ENCODE results near the gene CAPG.

Gene CAPG, protein sequence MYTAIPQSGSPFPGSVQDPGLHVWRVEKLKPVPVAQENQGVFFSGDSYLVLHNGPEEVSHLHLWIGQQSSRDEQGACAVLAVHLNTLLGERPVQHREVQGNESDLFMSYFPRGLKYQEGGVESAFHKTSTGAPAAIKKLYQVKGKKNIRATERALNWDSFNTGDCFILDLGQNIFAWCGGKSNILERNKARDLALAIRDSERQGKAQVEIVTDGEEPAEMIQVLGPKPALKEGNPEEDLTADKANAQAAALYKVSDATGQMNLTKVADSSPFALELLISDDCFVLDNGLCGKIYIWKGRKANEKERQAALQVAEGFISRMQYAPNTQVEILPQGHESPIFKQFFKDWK

GRCh38 chr2:85409845-85410583 is at the start of gene CAPG:
Gene CAPG (minus strand): TSS chr2:85410366. CDS start chr2:85402145, 8,221 bp downstream.
- no peak for DNase-seq (ENCODE audit: low read depth)
- H3K4me3 ChIP-seq (ENCODE audit: low read depth, low read length), result no peak within 1 kb of the TSS

DNA sequence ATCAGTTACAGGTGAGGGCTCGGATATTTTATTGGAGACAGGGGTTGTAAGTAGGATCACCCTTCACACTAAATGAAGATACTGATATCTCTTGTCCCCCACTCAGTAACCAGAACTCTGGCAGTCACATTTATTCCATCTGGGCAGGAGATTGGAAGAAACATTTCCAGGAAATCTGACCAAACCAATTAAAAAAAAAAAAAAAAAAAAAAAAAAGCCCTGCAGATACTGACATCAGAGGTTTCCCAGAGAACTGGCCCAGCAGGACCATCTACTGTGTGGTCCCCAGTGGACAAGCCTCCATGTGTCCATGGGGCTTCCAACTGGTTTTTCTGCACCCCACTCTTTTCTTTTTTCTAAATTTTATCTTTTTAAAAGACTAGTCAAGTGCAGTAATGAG is 49.6 kb upstream of the CAPG start:
- no peak for DNase-seq (ENCODE audit: low read depth)
- no peak overlapping the region for H3K4me3 ChIP-seq (ENCODE audit: low read depth, low read length)

DNA sequence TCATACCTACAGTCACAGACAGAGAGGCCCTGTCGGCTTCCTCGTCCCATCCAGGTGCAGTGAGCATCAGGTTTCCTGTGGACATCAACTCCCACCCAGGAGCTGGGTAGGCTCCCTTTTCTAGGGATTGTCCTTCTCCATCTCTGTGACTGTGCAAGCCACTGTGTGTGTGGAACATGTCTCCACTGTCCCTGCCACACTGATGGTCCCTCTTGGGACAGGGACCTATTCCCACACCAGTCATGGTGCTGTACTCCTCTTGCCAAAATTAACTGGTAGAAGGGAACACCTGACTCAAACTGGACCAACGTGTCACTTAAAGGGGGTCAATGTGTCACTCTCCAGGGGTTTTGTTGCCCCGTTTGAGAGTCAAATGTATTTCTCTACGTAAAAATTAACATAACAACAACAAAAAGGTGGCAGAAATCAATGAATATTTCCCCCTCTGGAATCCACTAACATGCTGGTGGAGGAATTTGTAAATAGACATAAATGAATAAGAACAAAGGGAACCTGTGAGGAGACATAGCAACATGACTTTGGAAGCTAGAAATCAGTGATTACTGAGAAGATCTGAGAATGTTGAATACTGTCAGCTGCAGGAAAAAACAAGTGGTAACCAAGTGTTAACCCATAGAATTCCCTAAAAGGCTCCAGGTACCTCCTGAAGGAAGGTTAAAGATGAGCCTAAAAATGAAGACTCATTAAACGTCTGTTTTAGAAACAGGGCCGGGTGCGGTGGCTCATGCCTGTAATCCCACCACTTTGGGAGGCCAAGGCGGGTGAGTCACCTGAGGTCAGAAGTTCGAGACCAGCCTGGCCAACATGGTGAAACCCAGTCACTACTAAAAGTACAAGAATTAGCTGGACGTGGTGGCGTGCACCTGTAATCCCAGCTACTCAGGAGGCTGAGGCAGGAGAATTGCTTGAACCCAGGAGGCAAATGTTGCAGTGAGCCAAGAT is 48.7 kb upstream of the CAPG start:
- H3K4me3 ChIP-seq (ENCODE audit: low read depth, low read length), result no peak overlapping the region
- no peak for DNase-seq (ENCODE audit: low read depth)

DNA sequence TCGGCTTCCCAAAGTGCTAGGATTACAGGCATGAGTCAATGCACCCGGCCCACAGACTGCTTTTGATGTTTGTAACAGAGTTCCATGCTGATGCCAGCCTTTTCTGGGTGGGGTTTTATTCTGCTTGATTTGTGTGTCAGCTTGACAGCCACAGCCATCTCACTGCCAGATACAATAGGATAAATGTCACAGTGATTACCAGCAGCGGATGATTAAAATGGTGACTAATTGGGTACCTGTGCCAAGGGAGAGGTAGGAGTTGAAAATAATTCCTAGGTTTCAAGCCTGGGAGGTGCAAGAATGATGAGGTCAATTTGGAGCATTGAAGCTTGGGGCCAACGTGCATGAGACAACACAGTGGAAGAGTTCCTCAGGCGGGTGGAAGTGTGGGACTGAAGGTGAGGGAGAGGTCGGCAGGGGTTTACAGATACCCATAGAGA is 47.7 kb upstream of the CAPG start:
- DNase-seq (ENCODE audit: low read depth), result no peak
- H3K4me3 ChIP-seq (ENCODE audit: low read depth, low read length), result no peak overlapping the region

- no peak overlapping the region for H3K4me3 ChIP-seq (ENCODE audit: low read depth, low read length)
Observed at GRCh38 chr2:85457043-85457442, 46.9 kb upstream of the CAPG start.

GRCh38 chr2:85455552-85456090 is 45.5 kb upstream of the CAPG start:
- DNase-seq (ENCODE audit: low read depth), result no peak
- no peak overlapping the region for H3K4me3 ChIP-seq (ENCODE audit: low read depth, low read length)

More at GRCh38 chr2:85457043-85457442, 46.9 kb upstream of the CAPG start:
- DNase-seq (ENCODE audit: low read depth), result no peak

GRCh38 chr2:85453571-85453970 is 43.4 kb upstream of the CAPG start:
- no peak overlapping the region for H3K4me3 ChIP-seq (ENCODE audit: low read depth, low read length)
- no peak for DNase-seq (ENCODE audit: low read depth)

- no peak overlapping the region for H3K4me3 ChIP-seq (ENCODE audit: low read depth, low read length)
- no peak for DNase-seq (ENCODE audit: low read depth)
Observed at GRCh38 chr2:85452237-85452636, 42.1 kb upstream of the CAPG start.

- DNase-seq (ENCODE audit: low read depth), result no peak
- no peak overlapping the region for H3K4me3 ChIP-seq (ENCODE audit: low read depth, low read length)
Observed at GRCh38 chr2:85449214-85449588, 39.0 kb upstream of the CAPG start.

GRCh38 chr2:85448461-85449213 is 38.5 kb upstream of the CAPG start:
- DNase-seq (ENCODE audit: low read depth), result no peak
- H3K4me3 ChIP-seq (ENCODE audit: low read depth, low read length), result no peak overlapping the region

DNA sequence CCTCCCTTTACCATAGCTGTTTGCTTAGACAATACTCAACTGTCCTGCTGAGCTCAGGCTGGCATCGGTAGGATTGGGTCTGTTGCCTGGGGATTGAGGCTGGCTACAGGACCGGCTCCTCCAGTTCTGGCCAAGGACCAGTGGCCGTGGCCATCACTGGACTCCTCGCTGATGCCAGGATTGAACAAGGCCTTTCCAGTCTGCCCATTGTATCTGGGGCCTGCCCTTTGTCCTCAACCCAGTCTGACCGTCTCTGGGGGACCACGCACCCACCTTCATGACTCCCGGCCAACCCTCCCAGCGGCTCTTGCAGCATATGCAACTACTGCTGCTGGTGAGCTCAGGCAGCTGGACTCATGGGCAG is 37.0 kb upstream of the CAPG start:
- DNase-seq (ENCODE audit: low read depth), result no peak
- H3K4me3 ChIP-seq (ENCODE audit: low read depth, low read length), result no peak overlapping the region

DNA sequence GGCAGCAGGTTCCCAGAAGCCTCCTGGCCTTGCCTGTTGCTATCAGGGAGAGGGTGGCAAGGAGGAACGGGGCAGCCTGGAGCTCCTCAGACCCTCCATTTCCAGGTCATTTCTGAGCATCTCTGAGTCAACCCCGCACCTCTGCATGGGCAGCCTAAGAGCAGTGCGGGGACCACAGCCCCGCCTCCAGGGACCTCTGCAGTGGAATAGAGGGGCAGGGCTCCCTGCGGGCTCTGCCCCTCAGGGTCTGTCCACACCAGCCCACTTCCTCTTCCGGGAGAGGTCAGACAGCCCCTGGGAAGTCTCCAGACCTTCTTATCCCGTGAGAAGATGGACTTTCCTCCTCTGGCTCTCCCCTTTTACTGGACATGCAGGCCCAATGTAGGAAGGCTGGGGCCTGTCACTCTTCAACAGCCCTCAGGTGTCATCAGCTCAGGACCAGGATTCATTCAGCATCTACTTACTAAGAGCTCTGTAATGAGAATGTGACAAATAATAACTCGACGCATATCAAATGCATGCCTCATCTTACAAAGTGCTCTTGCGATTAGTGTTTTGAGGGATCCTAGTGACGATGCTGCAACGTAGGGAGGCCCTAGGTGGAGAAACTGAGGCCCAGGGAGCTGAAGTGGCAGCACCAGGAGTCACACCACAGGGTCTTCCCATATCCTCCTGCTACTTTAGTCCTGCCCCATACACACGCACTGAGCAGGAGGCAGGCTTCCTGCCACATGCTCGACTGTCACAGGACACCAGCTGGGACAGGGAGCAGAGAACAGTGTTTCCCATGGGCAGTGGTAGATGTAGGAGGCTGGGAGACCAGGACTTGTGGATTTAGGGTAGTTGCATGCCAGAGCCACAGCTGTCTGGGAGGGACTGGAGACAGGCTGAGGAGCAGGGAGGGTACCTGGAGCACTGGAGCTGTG is 36.4 kb upstream of the CAPG start:
- no peak overlapping the region for H3K4me3 ChIP-seq (ENCODE audit: low read depth, low read length)

DNA sequence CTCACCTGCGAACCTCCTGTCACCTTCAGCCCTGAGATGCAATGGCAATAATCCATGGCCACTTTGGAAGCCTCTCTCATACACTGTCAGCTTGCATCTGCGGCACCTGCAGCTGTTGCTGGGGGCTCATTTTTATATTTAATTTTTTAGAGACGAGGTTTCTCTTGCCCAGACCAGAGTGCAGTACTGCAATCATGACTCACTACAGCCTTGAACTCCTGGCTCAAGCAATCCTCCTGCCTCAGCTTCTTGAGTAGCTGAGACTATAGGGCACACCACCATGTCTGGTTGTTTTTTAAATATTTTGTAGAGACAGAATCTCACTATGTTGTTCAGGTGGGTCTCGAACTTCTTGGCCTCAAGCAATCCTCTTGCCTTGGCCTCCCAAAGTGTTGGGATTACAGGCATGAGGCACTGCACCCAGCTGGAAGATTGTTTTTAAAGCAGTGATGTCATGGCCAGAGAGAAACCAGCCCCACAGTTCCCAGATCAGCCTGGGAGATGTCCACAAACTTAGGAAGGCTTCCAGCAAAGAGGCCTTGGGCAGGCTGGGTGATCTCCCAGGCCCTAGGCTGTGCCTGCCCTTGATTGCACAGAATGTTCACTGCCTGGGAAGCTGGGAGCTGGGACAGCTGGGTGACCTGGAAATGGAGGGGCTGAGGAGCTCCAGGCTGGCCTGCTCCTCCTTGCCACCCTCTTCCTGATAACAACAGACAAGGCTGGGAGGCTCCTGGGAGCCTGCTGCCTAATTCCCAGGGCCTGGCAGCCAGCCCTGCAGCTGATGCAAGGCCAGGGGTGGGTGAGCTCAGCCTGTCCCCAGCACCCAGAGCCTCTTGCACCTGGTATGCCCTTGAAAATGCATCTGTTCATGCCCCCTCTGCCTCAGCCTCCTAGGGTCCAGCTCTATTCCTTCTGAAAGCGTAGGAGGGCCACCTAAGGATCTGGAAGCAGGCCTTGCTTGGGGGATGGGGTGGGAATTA is 35.4 kb upstream of the CAPG start:
- no peak for DNase-seq (ENCODE audit: low read depth)
- no peak overlapping the region for H3K4me3 ChIP-seq (ENCODE audit: low read depth, low read length)

More for the DNA sequence above, 36.4 kb upstream of the CAPG start:
- no peak for DNase-seq (ENCODE audit: low read depth)

DNA sequence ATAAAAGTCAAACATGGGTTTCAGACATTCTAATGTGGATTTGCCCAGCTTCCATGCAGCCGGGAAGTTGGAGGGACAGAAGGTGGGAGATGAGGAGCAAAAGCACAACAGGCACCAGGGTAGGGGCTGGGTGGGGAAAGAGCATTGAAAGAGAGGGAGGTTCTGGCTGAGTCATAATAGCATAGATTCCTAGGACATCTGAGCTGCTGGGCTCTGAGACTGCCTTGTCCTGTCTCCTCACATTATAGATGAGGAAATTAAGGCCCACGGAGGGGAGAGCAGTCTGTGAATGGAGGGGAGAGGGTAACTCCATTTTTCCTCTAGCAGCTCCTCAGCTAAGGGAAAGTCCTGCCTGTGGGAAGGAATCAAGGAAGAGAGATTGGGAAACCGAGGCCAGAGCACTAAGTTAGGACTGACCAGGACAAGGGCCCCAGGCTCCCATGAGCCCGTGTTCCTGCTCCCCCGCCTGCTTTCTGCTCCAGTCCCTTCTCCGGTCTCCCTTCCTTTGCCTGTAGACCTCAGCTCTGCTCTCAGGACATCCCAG is 34.5 kb upstream of the CAPG start:
- no peak overlapping the region for H3K4me3 ChIP-seq (ENCODE audit: low read depth, low read length)
- no peak for DNase-seq (ENCODE audit: low read depth)

- no peak overlapping the region for H3K4me3 ChIP-seq (ENCODE audit: low read depth, low read length)
- no peak for DNase-seq (ENCODE audit: low read depth)
Observed at GRCh38 chr2:85441864-85442263, 31.7 kb upstream of the CAPG start.

GRCh38 chr2:85440729-85441128 is 30.6 kb upstream of the CAPG start:
- no peak overlapping the region for H3K4me3 ChIP-seq (ENCODE audit: low read depth, low read length)
- DNase-seq (ENCODE audit: low read depth), result no peak

DNA sequence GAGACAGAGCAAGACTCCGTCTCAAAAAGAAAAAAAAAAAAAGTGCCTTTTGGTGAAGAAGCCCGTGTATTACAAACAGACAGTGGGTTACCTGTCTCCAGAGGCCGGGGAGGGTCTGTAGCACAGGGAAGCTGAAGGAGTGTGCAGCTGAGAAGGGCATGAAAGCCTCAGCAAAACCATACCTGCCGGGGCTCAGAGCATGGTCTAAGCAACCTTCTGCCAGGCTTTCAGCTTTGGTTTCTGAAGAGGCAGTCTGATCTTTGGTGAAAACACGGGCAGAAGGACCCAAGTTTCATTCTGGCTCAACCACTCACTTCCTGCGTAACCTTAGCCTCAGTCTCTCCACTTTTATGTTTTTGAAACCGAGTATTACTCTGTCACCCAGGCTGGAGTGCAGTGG is 29.8 kb upstream of the CAPG start:
- DNase-seq (ENCODE audit: low read depth), result no peak
- H3K4me3 ChIP-seq (ENCODE audit: low read depth, low read length), result no peak overlapping the region
